B cell (primary cell): ENCODE results near the gene SKIC8.

Experiments
- CTCF ChIP-seq: fragments of 200-600 bp; IDR thresholded peaks from one replicate; pipeline ENCODE4 v1.8.0; 2022; ENCODE audit warnings: antibody characterized with exemption, mild to moderate bottlenecking
- EZH2 ChIP-seq: IDR thresholded peaks from 2 replicates; pipeline ENCODE4 v1.6.1; 2012; ENCODE audit warnings: borderline replicate concordance, low read depth, mild to moderate bottlenecking, moderate library complexity, low read length; ENCODE audit not compliant: insufficient read depth, poor library complexity, severe bottlenecking

- TF ChIP-seq CTCF, result no peak
- no peak for TF ChIP-seq EZH2
These were observed 17.1 kb upstream of the SKIC8 start for GRCh38 chr15:78316283-78317083.
